ENCODE measurements around the gene STARD10. TPM values are rescaled to one million over a fixed set of nuclear protein-coding genes. Genes with fewer than 3 reads are reported as not detected.

Gene STARD10
- total and polyA plus RNA-seq, 8 donors: 99.5 to 366 (median 164) TPM

DNA sequence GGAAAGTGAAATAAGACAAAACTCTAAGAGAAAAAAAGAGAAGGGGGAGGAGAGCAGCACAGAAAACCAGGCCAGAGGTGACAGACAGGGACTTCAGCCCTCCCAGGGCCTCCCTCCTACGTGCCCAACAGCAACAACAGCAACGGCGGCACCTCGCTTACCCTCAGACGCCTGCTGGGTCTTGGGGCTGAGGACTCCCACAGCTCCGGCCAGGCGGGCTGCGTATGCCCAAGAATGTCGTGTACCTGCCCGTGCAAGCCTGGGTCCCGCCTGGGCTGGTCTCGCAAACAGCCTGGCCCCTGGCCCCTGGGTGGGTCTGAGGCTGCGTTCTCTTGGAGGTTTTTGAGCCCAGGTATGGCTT lies 72.2 kb downstream of the STARD10 start:
- Histone ChIP-seq H3K4me1 (peaks cover 13 to 27% (median 20%) of the 10 kb centered on the region in 3 donors), H3K9me3 (no peaks in the 10 kb centered on the region), H3K27ac (peak overlapping the region; percentile 65 to 94 (median 75)), H3K36me3 (no peaks in the 10 kb centered on the region), H3K4me3 (peak overlapping the region; percentile 44 to 67 (median 58)), H3K27me3 (no peaks in the 10 kb centered on the region)
- intact Hi-C loops (cut with DNase I): loop anchor here in 1 of 3 donors (10.0 kb wide), 1 partner anchor 63 kb away; no protein-coding TSS in a partner anchor
- peak; percentile 22 to 38 (median 32) for ATAC-seq
- DNase-seq: peak in 5 of 6 donors; percentile 45 to 80 (median 59)
- WGBS, 2 donors: 0% methylated on average over 13 of the region's 13 CpGs
- no peak for FAIRE-seq
- no peak for TF ChIP-seq CTCF (IDR thresholded peaks at IDR 0.05)

DNA sequence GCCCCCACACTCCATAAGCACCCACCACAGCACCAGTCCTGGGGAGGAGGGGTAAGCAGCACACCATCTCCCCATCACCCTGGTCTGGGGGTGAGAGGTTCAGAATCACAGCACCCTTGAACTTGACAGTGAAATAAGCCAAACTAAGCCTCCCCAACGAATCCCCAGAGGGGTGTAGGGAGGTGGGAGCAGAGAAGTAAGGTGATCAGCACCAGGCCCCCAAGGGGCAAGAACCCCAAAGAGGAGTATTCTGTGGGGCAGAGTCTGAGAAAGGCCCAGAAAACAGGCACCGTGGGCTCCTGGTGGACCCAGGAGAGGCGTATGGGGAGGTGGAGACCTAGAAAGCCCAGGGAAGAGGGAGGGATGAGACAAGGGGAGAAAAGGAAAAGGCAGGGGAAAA lies 72.6 kb downstream of the STARD10 start:
- H3K27me3 ChIP-seq: no peaks in the 10 kb centered on the region
- DNase-seq (no peak), ATAC-seq (no peak), FAIRE-seq (no peak)
- H3K9me3 ChIP-seq: no peaks in the 10 kb centered on the region
- WGBS, 2 donors: 0 to 3% methylated on average over 3 of the region's 3 CpGs
- H3K27ac ChIP-seq: peak overlapping the region; percentile 65 to 94 (median 75)
- intact Hi-C loops (cut with DNase I): loop anchor here in 1 of 3 donors (10.0 kb wide), 1 partner anchor 64 kb away; no protein-coding TSS in a partner anchor
- peak overlapping the region; percentile 44 to 67 (median 58) for H3K4me3 ChIP-seq
- H3K36me3 ChIP-seq: no peaks in the 10 kb centered on the region
- H3K4me1 ChIP-seq: peaks cover 13 to 27% (median 20%) of the 10 kb centered on the region in 3 donors
- TF ChIP-seq CTCF (IDR thresholded peaks at IDR 0.05): no peak

DNA sequence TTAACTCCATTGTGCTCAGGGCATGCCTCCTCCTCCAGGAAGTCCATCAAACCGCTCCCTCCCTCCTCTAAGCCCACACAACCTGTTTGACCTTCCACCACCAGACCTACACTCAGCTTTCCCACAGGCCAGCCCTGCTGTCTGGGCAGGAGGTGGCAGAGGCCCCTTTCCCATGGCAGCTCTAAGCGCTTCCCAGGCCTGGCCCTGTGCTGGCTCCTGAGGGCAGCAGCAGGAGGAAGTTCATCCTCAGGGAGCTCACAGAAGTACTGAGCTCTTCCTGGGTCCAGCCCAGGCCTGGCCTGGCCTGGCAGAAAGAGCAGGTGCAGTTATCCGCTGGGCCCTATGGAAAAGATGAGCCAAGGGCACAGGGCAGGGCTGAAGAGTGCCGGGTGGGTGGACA lies 73.1 kb downstream of the STARD10 start:
- no peak for TF ChIP-seq CTCF (IDR thresholded peaks at IDR 0.05)
- ATAC-seq: peak in 1 of 4 donors; percentile 0
- Histone ChIP-seq H3K36me3 (no peaks in the 10 kb centered on the region), H3K4me1 (peaks cover 13 to 27% (median 20%) of the 10 kb centered on the region in 3 donors), H3K4me3 (peak overlapping the region; percentile 44 to 67 (median 58)), H3K27ac (peak overlapping the region; percentile 65 to 94 (median 75)), H3K9me3 (no peaks in the 10 kb centered on the region), H3K27me3 (no peaks in the 10 kb centered on the region)
- intact Hi-C loops (cut with DNase I): loop anchor here in 1 of 3 donors (10.0 kb wide), 1 partner anchor 64 kb away; no protein-coding TSS in a partner anchor
- DNase-seq: peak in 2 of 6 donors; percentile 45 to 60
- 17 to 19% methylated on average over 4 of the region's 4 CpGs for WGBS, 2 donors
- FAIRE-seq: no peak

DNA sequence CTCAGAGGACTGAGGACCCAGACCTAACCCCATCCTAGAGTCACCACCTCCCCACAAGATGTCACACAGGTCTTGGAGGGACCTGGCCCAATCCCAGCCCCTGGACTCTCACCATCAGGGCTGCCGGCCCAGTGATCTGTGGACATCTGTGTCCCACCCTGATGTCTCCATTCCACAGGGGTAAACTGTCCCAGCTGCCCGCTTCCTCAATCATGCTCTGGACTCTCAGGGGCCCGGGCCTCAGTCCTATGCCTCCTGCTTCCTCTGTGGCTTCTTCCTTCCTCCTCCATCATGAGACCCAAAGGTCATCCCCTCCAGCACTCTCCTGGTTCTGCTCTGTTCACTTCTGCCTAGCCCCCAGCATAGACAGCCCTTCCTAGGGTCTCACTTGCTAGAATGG lies 73.8 kb downstream of the STARD10 start:
- ATAC-seq: no peak
- no peaks in the 10 kb centered on the region for H3K36me3 ChIP-seq
- DNase-seq: peak in 2 of 6 donors; percentile 29 to 51
- H3K4me3 ChIP-seq: peak overlapping the region in 2 of 4 donors; percentile 58 to 59
- H3K27me3 ChIP-seq: no peaks in the 10 kb centered on the region
- peaks cover 13 to 27% (median 20%) of the 10 kb centered on the region in 3 donors for H3K4me1 ChIP-seq
- intact Hi-C loops (cut with DNase I): loop anchor here in 1 of 3 donors (10.0 kb wide), 1 partner anchor 65 kb away; no protein-coding TSS in a partner anchor
- H3K9me3 ChIP-seq: no peaks in the 10 kb centered on the region
- H3K27ac ChIP-seq: peak overlapping the region in 3 of 4 donors; percentile 13 to 94 (median 77)
- FAIRE-seq: no peak
- WGBS, 2 donors: 48 to 56% methylated on average over 3 of the region's 3 CpGs
- TF ChIP-seq CTCF (IDR thresholded peaks at IDR 0.05): no peak

- Histone ChIP-seq H3K27ac (peak overlapping the region in 3 of 4 donors; percentile 13 to 77 (median 54)), H3K9me3 (no peaks in the 10 kb centered on the region), H3K27me3 (no peaks in the 10 kb centered on the region), H3K4me1 (peaks cover 13 to 27% (median 20%) of the 10 kb centered on the region in 3 donors), H3K36me3 (no peaks in the 10 kb centered on the region), H3K4me3 (peak overlapping the region in 1 of 4 donors; percentile 58)
- ATAC-seq: no peak
- intact Hi-C loops (cut with DNase I): no loop called here
- FAIRE-seq: no peak
- WGBS, 2 donors: 41 to 49% methylated on average over 4 of the region's 4 CpGs
- no peak for TF ChIP-seq CTCF (IDR thresholded peaks at IDR 0.05)
- DNase-seq: peak in 1 of 6 donors; percentile 10
Observed at GRCh38 chr11:72719551-72719950, 74.3 kb downstream of the STARD10 start.

Data from pancreas (tissue), 10 donors.